ENCODE results near the gene BBX.

The BBX gene

GRCh38 chr3:107756649-107757048, 233.9 kb downstream of the BBX start:
- no peak for DNase-seq

GRCh38 chr3:107757140-107757539, 234.4 kb downstream of the BBX start:
- no peak for DNase-seq

- DNase-seq = no peak
Observed at GRCh38 chr3:107760144-107760543, 237.4 kb downstream of the BBX start.

- DNase-seq = no peak
Observed at GRCh38 chr3:107761391-107761790, 238.6 kb downstream of the BBX start.

- no peak for DNase-seq
Observed at GRCh38 chr3:107765524-107765923, 242.8 kb downstream of the BBX start.

GRCh38 chr3:107767897-107768605, 245.3 kb downstream of the BBX start:
- no peak for DNase-seq

- DNase-seq = no peak
Observed at GRCh38 chr3:107769882-107770281, 247.1 kb downstream of the BBX start.

- DNase-seq = no peak
Observed at GRCh38 chr3:107772016-107772415, 249.3 kb downstream of the BBX start.

- no peak for DNase-seq
Observed at GRCh38 chr3:107775974-107776373, 253.2 kb downstream of the BBX start.

GRCh38 chr3:107781253-107781652, 258.5 kb downstream of the BBX start:
- DNase-seq = no peak

GRCh38 chr3:107782054-107782453, 259.3 kb downstream of the BBX start:
- no peak for DNase-seq

- no peak for DNase-seq
Observed at GRCh38 chr3:107790612-107791011, 267.9 kb downstream of the BBX start.

GRCh38 chr3:107791027-107791426, 268.3 kb downstream of the BBX start:
- DNase-seq = no peak

- DNase-seq = no peak
Observed at GRCh38 chr3:107791450-107791849, 268.7 kb downstream of the BBX start.

- no peak for DNase-seq
Observed at GRCh38 chr3:107794664-107795443, 272.1 kb downstream of the BBX start.

- DNase-seq = no peak
Observed at GRCh38 chr3:107795514-107796094, 272.8 kb downstream of the BBX start.

- no peak for DNase-seq
Observed at GRCh38 chr3:107796791-107797190, 274.0 kb downstream of the BBX start.

- no peak for DNase-seq
Observed at GRCh38 chr3:107797586-107797985, 274.8 kb downstream of the BBX start.

- no peak for DNase-seq
Observed at GRCh38 chr3:107798381-107798780, 275.6 kb downstream of the BBX start.

- no peak for DNase-seq
Observed at GRCh38 chr3:107800710-107801109, 277.9 kb downstream of the BBX start.

- no peak for DNase-seq
Observed at GRCh38 chr3:107803170-107803569, 280.4 kb downstream of the BBX start.

GRCh38 chr3:107806021-107806420, 283.3 kb downstream of the BBX start:
- DNase-seq = no peak

- no peak for DNase-seq
Observed at GRCh38 chr3:107806536-107806935, 283.8 kb downstream of the BBX start.

All from effector CD8-positive, alpha-beta T cell (primary cell).